Omental fat pad (tissue), 4 donors: ENCODE measurements around the gene DLL3. TPM values are rescaled to one million over a fixed set of nuclear protein-coding genes. Genes with fewer than 3 reads are reported as not detected.
"Not testable (repeated sequence)": the region's sequence is repeated elsewhere in the genome, so short reads cannot be mapped to it uniquely, and the experiment has no call there.

ENCODE experiments used
- ATAC-seq: fragments of 150-250 bp; one replicate; pipeline ENCODE4 v1.9.1; 2016; ENCODE audit warnings: mild to moderate bottlenecking, moderate library complexity; ENCODE audit not compliant: low FRiP score
- DNase-seq: peaks from one replicate; pipeline ENCODE4 v3.0.0-alpha.2; 2019; ENCODE audit warnings: low spot score
- CTCF ChIP-seq, 3 donors: fragments of 450-650 bp; IDR thresholded peaks; one replicate each; pipeline ENCODE4 v1.5.1; 2016 to 2017; ENCODE audit warnings: antibody characterized with exemption in 3 of 3, mild to moderate bottlenecking in 3 of 3, moderate library complexity in 2 of 3
- total RNA-seq, 4 donors: library from RNA; depleted of rRNA; stranded (reverse); fragments of >200 nt; gene quantifications; one replicate each; pipeline ENCODE4 v1.1.0, GENCODE V29; 2016

The DLL3 gene
- total RNA-seq: under 1 TPM in 1 of 4 donors, not detected in 3; 0.24 TPM

GRCh38 chr19:39498798-39499642, at the start of gene DLL3:
Gene DLL3, plus strand, starts transcription at chr19:39498947. Its CDS starts 28 bp downstream, at chr19:39498975.
- no peak for TF ChIP-seq CTCF (IDR thresholded peaks at IDR 0.05)
- no peak for ATAC-seq

GRCh38 chr19:39449116-39449797, 49.5 kb upstream of the DLL3 start:
- ATAC-seq (no peak), DNase-seq (no peak)
- no peak for TF ChIP-seq CTCF (IDR thresholded peaks at IDR 0.05)

More at GRCh38 chr19:39498798-39499642, at the start of gene DLL3:
- no peak for DNase-seq

GRCh38 chr19:39451257-39451656, 47.5 kb upstream of the DLL3 start:
- DNase-seq, ATAC-seq: not testable (repeated sequence)

GRCh38 chr19:39463403-39463802, 35.3 kb upstream of the DLL3 start:
- ATAC-seq: no peak
- no peak for TF ChIP-seq CTCF (IDR thresholded peaks at IDR 0.05)
- DNase-seq: no peak

- ATAC-seq: no peak
- TF ChIP-seq CTCF (IDR thresholded peaks at IDR 0.05): no peak
- DNase-seq: no peak
These were observed 32.6 kb upstream of the DLL3 start for GRCh38 chr19:39465956-39466747.

GRCh38 chr19:39467941-39468340, 30.8 kb upstream of the DLL3 start:
- TF ChIP-seq CTCF (IDR thresholded peaks at IDR 0.05): no peak
- DNase-seq (no peak), ATAC-seq (no peak)

- DNase-seq: no peak
- no peak for ATAC-seq
- TF ChIP-seq CTCF (IDR thresholded peaks at IDR 0.05): no peak
These were observed 29.7 kb upstream of the DLL3 start for GRCh38 chr19:39469036-39469435.
